ACHN (cell line): ENCODE results near the gene STAMBP.

Experiments used
- DNase-seq: peaks from one replicate; pipeline ENCODE4 v3.0.0-alpha.2; 2015
- in situ Hi-C: cut with HindIII; loops from 2 replicates; pipeline ENCODE4 v1.10.0; 2017; ENCODE audit warnings: low sequenced_read_pairs, low pct_ligation_motif_present, low pct_unique_long_range_greater_than_20kb

The STAMBP gene

DNA sequence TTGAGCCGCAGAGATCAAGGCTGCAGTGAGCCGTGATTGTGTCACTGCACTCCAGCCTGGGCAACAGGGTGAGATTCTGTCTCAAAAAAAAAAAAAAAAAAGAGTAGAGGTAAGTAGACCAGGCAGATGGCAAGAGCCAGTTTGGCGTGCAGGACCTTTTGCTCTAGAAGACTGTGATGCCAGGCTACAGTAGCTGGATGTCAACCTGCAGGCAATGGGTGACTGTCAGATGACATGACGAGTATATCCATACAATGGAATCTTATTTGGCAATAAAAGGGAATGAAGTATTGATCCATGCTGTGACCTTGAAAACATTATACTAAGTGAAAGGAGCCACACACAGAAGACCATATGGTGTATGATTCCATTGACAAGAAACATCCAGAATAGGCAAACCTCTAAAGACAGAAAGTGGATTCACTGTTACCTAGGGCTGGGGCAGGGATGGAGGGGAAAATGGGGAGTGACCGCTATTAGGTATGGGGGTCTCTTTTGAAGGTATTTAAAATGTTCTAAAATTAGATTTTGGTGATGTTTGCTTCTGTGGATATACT, 86.8 kb downstream of the STAMBP start:
- no peak for DNase-seq
- in situ Hi-C loops, result no loop called here

- DNase-seq, result no peak
- in situ Hi-C loops, result no loop called here
Measured at GRCh38 chr2:73916666-73917065, 87.9 kb downstream of the STAMBP start.

- no peak for DNase-seq
- in situ Hi-C loops, result no loop called here
Measured at GRCh38 chr2:73917296-73917695, 88.5 kb downstream of the STAMBP start.

- no peak for DNase-seq
- in situ Hi-C loops, result no loop called here
Measured at GRCh38 chr2:73917696-73918207, 89.0 kb downstream of the STAMBP start.

GRCh38 chr2:73918856-73919255, 90.1 kb downstream of the STAMBP start:
- in situ Hi-C loops, result no loop called here
- no peak for DNase-seq

- in situ Hi-C loops, result no loop called here
- DNase-seq, result no peak
Measured at GRCh38 chr2:73919596-73920228, 91.0 kb downstream of the STAMBP start.

DNA sequence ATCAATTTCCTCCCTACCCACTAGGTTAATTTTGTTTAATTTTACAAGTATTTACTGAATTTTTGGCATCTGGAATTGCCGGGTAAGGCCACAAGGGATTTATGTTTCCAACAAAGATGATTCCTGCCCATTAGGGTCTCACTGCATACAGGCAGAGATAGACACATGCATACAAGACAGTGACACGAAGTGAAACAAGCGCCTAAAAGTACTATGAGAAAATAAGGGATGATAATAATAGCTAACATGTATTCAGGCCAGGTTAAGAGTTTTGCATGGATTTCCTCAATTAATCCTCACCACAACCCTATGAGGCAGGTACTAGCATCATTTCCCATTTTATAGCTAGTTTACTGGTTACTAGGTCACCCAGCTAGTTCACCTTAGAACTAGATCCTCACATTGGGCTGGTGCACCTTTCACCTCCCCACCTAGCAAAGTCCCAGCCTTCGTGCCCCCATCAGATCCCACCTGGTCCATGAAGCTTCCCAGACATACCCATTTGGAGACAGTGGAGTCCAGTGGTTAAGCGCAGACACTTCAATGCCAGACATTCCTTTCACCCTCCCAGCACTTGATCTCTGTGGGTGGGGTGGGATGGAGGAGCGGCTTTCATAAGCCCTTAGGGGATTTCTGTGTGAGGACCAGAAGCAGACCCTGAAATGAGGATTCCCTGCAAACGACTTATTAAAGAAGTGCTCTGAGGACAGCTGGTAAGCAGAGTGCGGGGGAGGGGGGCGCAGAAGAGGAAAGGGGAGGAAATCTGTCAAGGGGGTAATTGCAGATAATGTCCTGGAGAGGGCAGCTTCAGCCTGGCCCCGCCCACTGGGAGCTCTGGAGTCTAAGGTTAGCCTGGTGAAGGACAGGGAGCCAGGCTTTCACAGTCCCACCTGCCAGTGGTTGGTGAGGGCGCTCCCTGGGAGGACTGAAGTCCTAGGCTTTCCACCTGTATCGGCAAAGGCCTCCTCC, 92.1 kb downstream of the STAMBP start:
- in situ Hi-C loops, result no loop called here
- DNase-seq, result peak; percentile 65

DNA sequence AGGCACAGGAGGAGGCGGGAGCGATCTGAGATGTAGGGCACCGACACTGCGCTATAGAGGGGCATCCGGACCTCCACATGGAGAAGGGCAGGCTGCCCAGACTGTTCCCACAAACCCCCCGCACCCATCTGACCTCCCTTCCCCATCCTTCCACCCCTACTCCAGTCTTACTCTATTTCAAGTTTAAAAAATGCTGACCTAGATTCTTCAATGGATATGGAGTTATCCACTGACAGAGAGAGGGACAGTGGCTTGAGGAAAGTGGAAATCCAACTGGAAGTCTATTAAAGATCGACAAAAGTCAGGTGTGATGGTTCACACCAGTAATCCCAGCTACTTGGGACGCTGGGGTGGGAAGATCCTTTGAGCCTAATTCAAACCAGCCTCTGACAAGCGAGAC, 92.8 kb downstream of the STAMBP start:
- in situ Hi-C loops, result no loop called here
- DNase-seq, result no peak

GRCh38 chr2:73922681-73923080, 93.9 kb downstream of the STAMBP start:
- in situ Hi-C loops, result no loop called here
- no peak for DNase-seq
